HG03025 (cell line): Measurements from ENCODE around the gene ERCC6L2.

Source experiments
- ATAC-seq: cut with Tn5 transposase; IDR thresholded peaks from one replicate; pipeline ENCODE4 v1.9.1; 2021; ENCODE audit warnings: mild to moderate bottlenecking, moderate library complexity; ENCODE audit not compliant: unreplicated experiment, low FRiP score

ERCC6L2 gene

GRCh38 chr9:95875305-95876137, at the start of gene ERCC6L2:
TSS of gene ERCC6L2 (plus strand) at chr9:95875691. CDS start at chr9:95876039, 348 bp downstream.
- ATAC-seq: peak; percentile 79

DNA sequence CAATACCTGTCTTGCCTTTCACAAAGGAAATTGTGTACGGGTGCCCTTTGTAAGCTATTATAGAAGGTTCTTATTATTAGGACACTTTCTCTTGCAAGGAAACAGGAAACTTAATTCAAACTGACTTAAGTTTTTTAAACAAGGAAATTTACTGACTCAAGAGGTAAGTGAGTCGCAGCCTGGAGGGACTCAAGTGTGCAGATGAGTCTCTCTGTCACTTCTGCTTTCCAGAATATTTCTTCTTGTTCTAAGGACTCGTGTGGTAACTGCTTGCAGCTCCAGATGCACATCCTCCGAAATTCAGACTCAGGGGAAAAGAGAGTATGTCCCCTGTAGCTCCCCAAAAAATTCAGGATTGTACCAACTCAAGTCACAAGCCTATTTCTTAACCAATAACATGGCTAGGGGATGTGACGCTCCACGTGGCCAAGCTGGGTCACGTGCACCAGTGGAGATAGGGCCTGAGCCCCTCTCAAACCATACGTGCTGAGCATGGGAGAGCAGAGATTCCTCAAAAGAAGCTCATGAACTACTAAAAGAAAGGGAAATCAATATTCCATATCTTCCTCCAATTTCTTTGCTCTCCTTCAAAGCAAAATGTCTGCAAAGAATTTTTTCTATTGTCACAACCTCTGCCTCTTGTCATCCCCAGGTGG, 49.2 kb upstream of the ERCC6L2 start:
- no peak for ATAC-seq

DNA sequence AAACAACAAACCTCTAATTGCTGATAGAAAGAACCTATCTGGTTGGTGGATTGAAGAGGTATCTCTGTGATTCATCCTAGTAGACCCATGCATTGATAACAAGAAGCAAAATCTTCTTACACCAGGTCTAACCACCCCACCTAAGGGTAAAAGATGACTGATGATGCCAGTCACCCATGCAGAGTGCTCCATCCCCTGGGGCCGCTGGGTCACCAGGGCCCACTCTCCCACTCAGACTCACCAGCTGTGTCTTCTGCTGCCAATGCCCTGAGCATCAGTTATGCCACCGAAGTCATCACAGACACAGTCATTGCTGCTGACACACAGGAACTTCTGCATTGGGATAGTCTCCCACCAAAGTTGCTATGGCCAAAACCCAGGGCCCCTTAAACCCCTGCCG, 44.7 kb upstream of the ERCC6L2 start:
- no peak for ATAC-seq

DNA sequence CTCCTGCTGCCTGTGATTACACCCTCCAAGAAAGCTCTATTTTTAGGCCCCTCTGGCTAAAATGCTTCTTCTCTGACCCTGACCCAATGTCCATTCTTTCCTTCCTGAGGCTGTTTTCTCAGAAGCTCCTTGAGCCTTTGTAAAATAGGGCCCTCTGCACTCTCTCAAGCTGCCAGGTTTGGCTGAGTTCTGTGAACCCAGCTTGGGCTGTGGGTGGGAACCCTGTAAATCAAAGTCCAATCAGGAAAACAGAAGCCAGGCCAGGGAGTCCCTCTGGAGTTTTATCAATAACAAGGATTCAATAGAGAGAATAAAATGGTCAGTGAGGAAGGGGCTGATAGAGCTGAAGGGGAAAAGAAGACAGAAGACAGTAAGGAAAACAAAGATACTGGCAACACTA, 43.7 kb upstream of the ERCC6L2 start:
- no peak for ATAC-seq

DNA sequence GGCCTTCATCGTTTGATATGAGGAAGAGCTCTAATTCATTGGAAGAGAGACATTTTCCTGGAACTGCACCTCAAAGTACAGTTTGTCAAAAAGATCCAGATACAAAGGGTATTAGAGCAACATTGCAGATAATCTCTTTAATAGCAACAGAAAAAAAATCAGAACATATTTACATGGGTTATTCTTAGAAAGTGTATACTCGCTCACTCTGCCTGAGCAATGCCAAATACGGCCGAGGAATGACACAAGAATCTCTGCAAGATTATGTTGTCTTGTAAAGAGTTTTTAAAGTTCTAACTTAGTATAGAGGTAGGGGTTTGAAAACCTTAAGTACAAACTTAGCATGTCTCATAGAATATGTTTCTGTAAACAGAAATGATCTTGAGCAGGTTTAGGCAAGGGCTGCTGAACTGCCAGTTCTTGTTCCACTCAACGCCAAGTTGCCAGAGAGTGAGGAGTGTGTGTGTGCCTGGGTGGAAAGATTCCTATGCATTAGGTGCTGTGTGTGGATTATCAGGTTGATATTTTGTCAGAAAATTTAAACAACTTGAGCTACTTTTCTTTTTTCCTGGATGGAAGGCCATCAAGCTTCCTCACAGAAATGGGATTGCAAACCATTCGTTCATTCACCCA, 41.8 kb upstream of the ERCC6L2 start:
- ATAC-seq: no peak

- ATAC-seq: no peak
Measured at GRCh38 chr9:95834281-95834907, 41.1 kb upstream of the ERCC6L2 start.

GRCh38 chr9:95835393-95835792, 40.1 kb upstream of the ERCC6L2 start:
- ATAC-seq: no peak

- no peak for ATAC-seq
Measured at GRCh38 chr9:95836072-95836471, 39.4 kb upstream of the ERCC6L2 start.

DNA sequence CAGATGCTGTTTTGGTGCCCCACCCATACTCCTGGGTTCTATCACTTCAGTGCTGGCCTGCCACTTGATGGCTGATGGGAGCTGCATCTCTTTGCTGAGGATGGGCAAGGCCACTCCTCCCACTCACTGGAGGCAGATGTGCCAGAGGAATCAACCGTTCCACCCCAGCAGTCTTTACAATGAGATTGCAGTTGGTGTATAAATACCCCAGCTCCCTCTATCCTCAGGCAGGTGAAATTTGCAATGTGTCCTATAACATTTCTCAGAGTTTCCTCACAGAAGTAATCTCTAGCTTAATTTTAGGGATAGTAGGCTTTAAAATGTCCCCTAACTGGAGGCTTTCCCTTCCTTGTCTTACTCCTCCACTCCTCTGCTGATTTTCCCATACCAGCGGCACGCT, 36.5 kb upstream of the ERCC6L2 start:
- no peak for ATAC-seq

GRCh38 chr9:95840074-95840473, 35.4 kb upstream of the ERCC6L2 start:
- no peak for ATAC-seq

- no peak for ATAC-seq
Measured at GRCh38 chr9:95841377-95841776, 34.1 kb upstream of the ERCC6L2 start.

GRCh38 chr9:95845751-95846150, 29.7 kb upstream of the ERCC6L2 start:
- ATAC-seq: no peak

DNA sequence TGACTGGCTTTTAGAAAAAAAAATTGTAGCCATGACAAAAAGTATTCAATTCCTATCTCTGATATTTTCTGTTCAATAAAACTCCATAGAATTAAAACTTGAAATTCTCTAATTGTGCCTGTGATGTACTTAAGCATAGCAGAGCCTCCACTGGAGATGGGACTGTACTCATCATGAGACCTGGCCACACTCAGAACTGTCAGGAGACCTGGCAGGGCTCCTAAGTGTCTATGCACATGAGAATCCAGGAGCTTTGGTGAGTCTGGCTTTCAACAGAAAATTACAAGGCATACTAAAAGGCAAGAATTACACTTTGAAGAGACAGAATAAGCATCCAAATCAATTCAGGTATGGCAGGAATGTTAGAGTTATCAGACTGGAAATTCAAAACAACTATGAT, 26.7 kb upstream of the ERCC6L2 start:
- ATAC-seq: no peak

DNA sequence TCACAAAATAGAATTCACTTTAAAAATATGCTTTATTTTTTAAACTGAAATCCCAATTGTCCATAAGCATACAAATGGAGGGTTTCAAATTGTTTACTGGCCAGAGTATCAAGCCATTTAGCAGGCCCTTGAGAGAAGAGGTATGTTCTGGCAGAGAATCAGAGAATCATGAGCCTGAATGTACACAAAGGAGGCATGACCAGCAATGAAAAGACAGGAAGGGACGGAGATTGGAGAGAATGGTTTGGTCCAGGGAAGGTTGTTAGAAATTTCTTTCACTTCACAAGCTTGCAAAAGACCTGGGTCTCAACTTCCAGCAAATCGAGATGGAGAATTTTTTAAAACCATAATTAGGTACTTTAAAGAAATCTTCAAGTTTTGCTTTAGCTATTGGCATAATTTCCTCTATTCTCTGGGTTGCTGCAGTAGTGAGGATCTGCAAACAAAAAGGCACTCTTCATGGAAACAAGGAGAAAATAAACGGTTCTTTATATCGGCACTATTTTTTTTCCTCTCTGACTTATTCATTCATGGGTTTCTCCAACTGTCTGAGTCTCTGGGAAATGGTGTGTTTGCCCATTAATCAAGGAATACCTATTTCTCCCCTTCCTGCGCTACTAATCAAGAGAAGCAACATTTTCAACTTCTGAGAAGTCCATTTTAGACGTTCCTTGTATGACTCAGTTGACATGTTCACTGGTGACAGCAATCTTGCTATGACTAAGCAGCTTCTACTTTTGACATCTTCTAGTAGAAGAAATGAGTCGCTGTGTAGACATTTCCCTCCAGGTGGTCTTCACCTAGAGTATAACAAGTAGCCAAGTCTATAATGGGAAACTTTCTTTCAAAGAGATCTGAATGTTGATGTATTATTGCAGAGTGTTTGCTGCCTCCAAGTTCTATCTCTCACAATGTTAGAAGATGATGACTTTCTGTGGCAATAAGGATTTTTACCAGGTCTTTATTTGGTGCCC, 23.1 kb upstream of the ERCC6L2 start:
- peak; percentile 86 for ATAC-seq

- ATAC-seq: no peak
Measured at GRCh38 chr9:95854386-95855020, 21.0 kb upstream of the ERCC6L2 start.

GRCh38 chr9:95855961-95856360, 19.5 kb upstream of the ERCC6L2 start:
- no peak for ATAC-seq

GRCh38 chr9:95857124-95857523, 18.4 kb upstream of the ERCC6L2 start:
- ATAC-seq: no peak

GRCh38 chr9:95857896-95858295, 17.6 kb upstream of the ERCC6L2 start:
- ATAC-seq: peak; percentile 48

- no peak for ATAC-seq
Measured at GRCh38 chr9:95862343-95862742, 13.1 kb upstream of the ERCC6L2 start.
